Parathyroid adenoma (tissue), 2 donors: ENCODE measurements around the gene PTPRN.
A peak's percentile ranks its signal among the peaks of the same experiment; 100 is the strongest.

Experiments
- H2AFZ ChIP-seq: fragments of 300-600 bp; sonication (generic); one replicate; pipeline ENCODE4 v1.7.0; 2017; ENCODE audit warnings: antibody characterized with exemption, mild to moderate bottlenecking
- H3K27ac ChIP-seq: fragments of 300-600 bp; sonication (generic); one replicate; pipeline ENCODE4 v1.7.0; 2017
- H3K27me3 ChIP-seq: fragments of 300-600 bp; sonication (generic); one replicate; pipeline ENCODE4 v1.7.0; 2017; ENCODE audit warnings: low read length; ENCODE audit not compliant: control insufficient read depth, insufficient read depth
- H3K36me3 ChIP-seq: fragments of 300-600 bp; sonication (generic); one replicate; pipeline ENCODE4 v1.7.0; 2017; ENCODE audit warnings: low read length; ENCODE audit not compliant: control insufficient read depth, insufficient read depth
- H3K4me1 ChIP-seq: fragments of 300-600 bp; sonication (generic); one replicate; pipeline ENCODE4 v1.7.0; 2017; ENCODE audit warnings: control low read depth
- H3K4me2 ChIP-seq: fragments of 300-600 bp; sonication (generic); one replicate; pipeline ENCODE4 v1.7.0; 2017; ENCODE audit warnings: low read length
- H3K4me3 ChIP-seq: fragments of 300-600 bp; sonication (generic); one replicate; pipeline ENCODE4 v1.7.0; 2017; ENCODE audit warnings: low read depth, low read length
- H3K79me2 ChIP-seq: fragments of 300-600 bp; sonication (generic); one replicate; pipeline ENCODE4 v1.7.0; 2017; ENCODE audit warnings: control low read depth
- H3K9ac ChIP-seq: fragments of 300-600 bp; sonication (generic); one replicate; pipeline ENCODE4 v1.7.0; 2017; ENCODE audit warnings: mild to moderate bottlenecking
- H3K9me3 ChIP-seq: fragments of 300-600 bp; sonication (generic); one replicate; pipeline ENCODE4 v1.7.0; 2017; ENCODE audit warnings: low read length; ENCODE audit not compliant: control insufficient read depth
- CTCF ChIP-seq: fragments of 300-600 bp; sonication (generic); IDR thresholded peaks from one replicate; pipeline ENCODE4 v1.7.0; 2017; ENCODE audit warnings: antibody characterized with exemption, mild to moderate bottlenecking
- donor health status: primary hyperparathyroidism.

The PTPRN gene

GRCh38 chr2:219353129-219353528, 43.9 kb upstream of the PTPRN start:
- no peaks in the 10 kb centered on the region for H3K9me3 ChIP-seq
- H3K27me3 ChIP-seq, result no peaks in the 10 kb centered on the region
- H3K4me1 ChIP-seq, result no peaks in the 10 kb centered on the region
- no peak overlapping the region for H3K27ac ChIP-seq
- no peaks in the 10 kb centered on the region for H3K36me3 ChIP-seq
- H2AFZ ChIP-seq, result no peak overlapping the region
- no peaks in the 10 kb centered on the region for H3K79me2 ChIP-seq
- no peak overlapping the region for H3K9ac ChIP-seq
- no peak overlapping the region for H3K4me2 ChIP-seq
- H3K4me3 ChIP-seq, result no peak overlapping the region
- no peak for TF ChIP-seq CTCF

- no peaks in the 10 kb centered on the region for H3K27me3 ChIP-seq
These were observed 43.3 kb upstream of the PTPRN start for GRCh38 chr2:219352448-219353023.

GRCh38 chr2:219350710-219351221, 41.6 kb upstream of the PTPRN start:
- Histone ChIP-seq H2AFZ (no peak overlapping the region), H3K9ac (no peak overlapping the region), H3K79me2 (no peaks in the 10 kb centered on the region), H3K4me3 (no peak overlapping the region), H3K9me3 (no peaks in the 10 kb centered on the region), H3K4me1 (no peaks in the 10 kb centered on the region), H3K27me3 (no peaks in the 10 kb centered on the region), H3K36me3 (no peaks in the 10 kb centered on the region), H3K27ac (no peak overlapping the region), H3K4me2 (no peak overlapping the region)
- no peak for TF ChIP-seq CTCF

More at GRCh38 chr2:219352448-219353023, 43.3 kb upstream of the PTPRN start:
- no peaks in the 10 kb centered on the region for H3K9me3 ChIP-seq
- H2AFZ ChIP-seq, result no peak overlapping the region
- peak; percentile 80 for TF ChIP-seq CTCF
- no peak overlapping the region for H3K27ac ChIP-seq
- no peak overlapping the region for H3K4me3 ChIP-seq
- H3K4me1 ChIP-seq, result no peaks in the 10 kb centered on the region
- no peaks in the 10 kb centered on the region for H3K36me3 ChIP-seq
- no peaks in the 10 kb centered on the region for H3K79me2 ChIP-seq
- H3K9ac ChIP-seq, result no peak overlapping the region
- H3K4me2 ChIP-seq, result no peak overlapping the region

GRCh38 chr2:219350215-219350614, 41.0 kb upstream of the PTPRN start:
- Histone ChIP-seq H3K9me3 (no peaks in the 10 kb centered on the region), H3K27me3 (no peaks in the 10 kb centered on the region), H3K79me2 (no peaks in the 10 kb centered on the region), H3K4me1 (no peaks in the 10 kb centered on the region), H3K4me2 (no peak overlapping the region), H3K36me3 (no peaks in the 10 kb centered on the region), H3K27ac (no peak overlapping the region), H2AFZ (no peak overlapping the region), H3K4me3 (no peak overlapping the region), H3K9ac (no peak overlapping the region)
- TF ChIP-seq CTCF, result no peak
